ENCODE data around the gene ARL15. TPM values are rescaled to one million over a fixed set of nuclear protein-coding genes. Genes with fewer than 3 reads are reported as not detected.

ARL15 gene
- total RNA-seq, 1 donor: 28.1 TPM

- TF ChIP-seq CTCF (IDR thresholded peaks at IDR 0.05; ENCODE audit: insufficient read depth, low read depth, low read length): no peak
- DNase-seq (ENCODE audit: low read depth): no peak
- H3K4me3 ChIP-seq (ENCODE audit: low read depth, low read length): no peak overlapping the region
Observed at GRCh38 chr5:54257366-54258118, 52.8 kb downstream of the ARL15 start.

- no peak overlapping the region for H3K4me3 ChIP-seq (ENCODE audit: low read depth, low read length)
- peak; percentile 30 for DNase-seq (ENCODE audit: low read depth)
Observed at GRCh38 chr5:54254482-54255198, 55.7 kb downstream of the ARL15 start.

GRCh38 chr5:54251981-54252380 lies 58.4 kb downstream of the ARL15 start:
- no peak overlapping the region for H3K4me3 ChIP-seq (ENCODE audit: low read depth, low read length)
- no peak for DNase-seq (ENCODE audit: low read depth)
- no peak for TF ChIP-seq CTCF (IDR thresholded peaks at IDR 0.05; ENCODE audit: insufficient read depth, low read depth, low read length)

More at GRCh38 chr5:54254482-54255198, 55.7 kb downstream of the ARL15 start:
- TF ChIP-seq CTCF (IDR thresholded peaks at IDR 0.05; ENCODE audit: insufficient read depth, low read depth, low read length): peak; percentile 42

GRCh38 chr5:54249210-54250028 lies 61.0 kb downstream of the ARL15 start:
- no peak for TF ChIP-seq CTCF (IDR thresholded peaks at IDR 0.05; ENCODE audit: insufficient read depth, low read depth, low read length)
- DNase-seq (ENCODE audit: low read depth): no peak
- H3K4me3 ChIP-seq (ENCODE audit: low read depth, low read length): no peak overlapping the region

- H3K4me3 ChIP-seq (ENCODE audit: low read depth, low read length): no peak overlapping the region
- DNase-seq (ENCODE audit: low read depth): no peak
- no peak for TF ChIP-seq CTCF (IDR thresholded peaks at IDR 0.05; ENCODE audit: insufficient read depth, low read depth, low read length)
Observed at GRCh38 chr5:54247226-54247625, 63.1 kb downstream of the ARL15 start.

- TF ChIP-seq CTCF (IDR thresholded peaks at IDR 0.05; ENCODE audit: insufficient read depth, low read depth, low read length): peak; percentile 78
- no peak overlapping the region for H3K4me3 ChIP-seq (ENCODE audit: low read depth, low read length)
- peak; percentile 49 for DNase-seq (ENCODE audit: low read depth)
Observed at GRCh38 chr5:54243483-54244080, 66.8 kb downstream of the ARL15 start.

All from fibroblast of villous mesenchyme (primary cell).